ENCODE data around the gene DIAPH3. TPM values are rescaled to one million over a fixed set of nuclear protein-coding genes. Genes with fewer than 3 reads are reported as not detected.

The DIAPH3 gene
- total and polyA plus RNA-seq, 4 donors, result 0.35 to 6.7 (median 1.1) TPM

DNA sequence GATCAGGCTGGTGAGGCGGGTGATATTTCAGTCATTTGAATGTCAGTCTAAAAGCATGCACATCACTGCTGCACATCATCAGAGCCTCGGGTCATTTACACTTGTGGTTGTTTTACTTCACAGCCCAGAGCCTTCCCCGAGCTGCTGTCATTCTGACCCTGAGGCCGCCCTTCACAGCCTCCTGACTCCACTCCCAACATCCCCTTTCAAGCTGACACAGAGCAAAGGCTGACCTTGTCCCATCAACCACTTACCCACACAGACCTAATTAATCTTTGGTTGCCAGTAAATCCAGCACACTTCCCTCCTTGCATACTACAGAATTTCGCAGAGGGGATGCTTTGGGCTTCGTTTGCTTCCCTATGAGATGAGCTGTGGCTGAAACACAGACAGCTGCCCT, 528.1 kb downstream of the DIAPH3 start:
- WGBS, 2 donors, result 81 to 83% methylated on average over 6 of the region's 6 CpGs
- no peaks in the 10 kb centered on the region for H3K27me3 ChIP-seq (ENCODE audit: control insufficient read depth in 3 of 3, insufficient read depth in 3 of 3, low read length in 2 of 3)
- peaks cover 0 to 11% (median 2%) of the 10 kb centered on the region in 5 donors for H3K4me1 ChIP-seq (ENCODE audit: control insufficient read depth in 5 of 5, insufficient read depth in 5 of 5, low read length in 5 of 5)
- TF ChIP-seq, protein P1, sequence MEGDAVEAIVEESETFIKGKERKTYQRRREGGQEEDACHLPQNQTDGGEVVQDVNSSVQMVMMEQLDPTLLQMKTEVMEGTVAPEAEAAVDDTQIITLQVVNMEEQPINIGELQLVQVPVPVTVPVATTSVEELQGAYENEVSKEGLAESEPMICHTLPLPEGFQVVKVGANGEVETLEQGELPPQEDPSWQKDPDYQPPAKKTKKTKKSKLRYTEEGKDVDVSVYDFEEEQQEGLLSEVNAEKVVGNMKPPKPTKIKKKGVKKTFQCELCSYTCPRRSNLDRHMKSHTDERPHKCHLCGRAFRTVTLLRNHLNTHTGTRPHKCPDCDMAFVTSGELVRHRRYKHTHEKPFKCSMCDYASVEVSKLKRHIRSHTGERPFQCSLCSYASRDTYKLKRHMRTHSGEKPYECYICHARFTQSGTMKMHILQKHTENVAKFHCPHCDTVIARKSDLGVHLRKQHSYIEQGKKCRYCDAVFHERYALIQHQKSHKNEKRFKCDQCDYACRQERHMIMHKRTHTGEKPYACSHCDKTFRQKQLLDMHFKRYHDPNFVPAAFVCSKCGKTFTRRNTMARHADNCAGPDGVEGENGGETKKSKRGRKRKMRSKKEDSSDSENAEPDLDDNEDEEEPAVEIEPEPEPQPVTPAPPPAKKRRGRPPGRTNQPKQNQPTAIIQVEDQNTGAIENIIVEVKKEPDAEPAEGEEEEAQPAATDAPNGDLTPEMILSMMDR (IDR thresholded peaks at IDR 0.05; ENCODE audit: control extremely low read depth, extremely low read depth), result no peak
- no peak overlapping the region for H3K4me3 ChIP-seq
- H3K9me3 ChIP-seq (ENCODE audit: control insufficient read depth in 4 of 4, insufficient read depth in 3 of 4, low read length in 3 of 4), result peaks cover 0 to 5% (median 0%) of the 10 kb centered on the region in 4 donors
- DNase-seq, result no peak
- no peaks in the 10 kb centered on the region for H3K36me3 ChIP-seq (ENCODE audit: control insufficient read depth in 4 of 4, insufficient read depth in 4 of 4, low read length in 4 of 4)
- H3K9ac ChIP-seq (ENCODE audit: insufficient read depth in 1 of 2, low read length in 2 of 2), result no peak overlapping the region
- H3K27ac ChIP-seq (ENCODE audit: low read depth in 1 of 2, low read length in 1 of 2), result no peak overlapping the region
- no peak for ATAC-seq (ENCODE audit: insufficient read depth, low FRiP score)

DNA sequence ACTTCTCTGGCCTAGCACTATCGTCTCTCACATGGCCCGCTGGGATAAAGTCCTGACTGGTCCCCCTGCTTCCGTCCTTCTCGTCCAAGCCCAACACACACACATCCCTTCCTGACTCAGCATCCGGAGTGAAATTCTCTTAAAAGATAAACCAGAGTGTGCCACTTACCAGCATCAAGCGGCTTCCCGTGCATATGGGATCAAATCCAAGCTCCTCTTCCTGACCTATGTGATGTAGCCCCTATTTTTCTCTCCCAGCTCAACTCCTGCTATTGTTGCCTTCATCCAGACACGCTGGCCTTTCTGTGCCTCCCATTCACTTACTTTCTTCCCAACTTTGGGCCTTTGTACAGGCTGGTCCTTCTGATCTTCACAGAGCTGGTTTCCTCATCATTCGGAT, 530.4 kb downstream of the DIAPH3 start:
- no peak for ATAC-seq (ENCODE audit: insufficient read depth, low FRiP score)
- peak in 2 of 3 donors; percentile 42 to 62 for DNase-seq
- H3K4me1 ChIP-seq (ENCODE audit: control insufficient read depth in 5 of 5, insufficient read depth in 5 of 5, low read length in 5 of 5), result peaks cover 0 to 9% (median 0%) of the 10 kb centered on the region in 5 donors
- no peak overlapping the region for H3K4me3 ChIP-seq
- TF ChIP-seq, protein P1 (IDR thresholded peaks at IDR 0.05; ENCODE audit: control extremely low read depth, extremely low read depth), result no peak
- no peak overlapping the region for H3K9ac ChIP-seq (ENCODE audit: insufficient read depth in 1 of 2, low read length in 2 of 2)
- H3K27ac ChIP-seq (ENCODE audit: low read depth in 1 of 2, low read length in 1 of 2), result peak overlapping the region in 1 of 2 donors; percentile 46
- WGBS, 2 donors, result 73 to 79% methylated on average over 9 of the region's 9 CpGs
- H3K36me3 ChIP-seq (ENCODE audit: control insufficient read depth in 4 of 4, insufficient read depth in 4 of 4, low read length in 4 of 4), result no peaks in the 10 kb centered on the region
- no peaks in the 10 kb centered on the region for H3K27me3 ChIP-seq (ENCODE audit: control insufficient read depth in 3 of 3, insufficient read depth in 3 of 3, low read length in 2 of 3)
- H3K9me3 ChIP-seq (ENCODE audit: control insufficient read depth in 4 of 4, insufficient read depth in 3 of 4, low read length in 3 of 4), result peaks cover 0 to 2% (median 0%) of the 10 kb centered on the region in 4 donors

DNA sequence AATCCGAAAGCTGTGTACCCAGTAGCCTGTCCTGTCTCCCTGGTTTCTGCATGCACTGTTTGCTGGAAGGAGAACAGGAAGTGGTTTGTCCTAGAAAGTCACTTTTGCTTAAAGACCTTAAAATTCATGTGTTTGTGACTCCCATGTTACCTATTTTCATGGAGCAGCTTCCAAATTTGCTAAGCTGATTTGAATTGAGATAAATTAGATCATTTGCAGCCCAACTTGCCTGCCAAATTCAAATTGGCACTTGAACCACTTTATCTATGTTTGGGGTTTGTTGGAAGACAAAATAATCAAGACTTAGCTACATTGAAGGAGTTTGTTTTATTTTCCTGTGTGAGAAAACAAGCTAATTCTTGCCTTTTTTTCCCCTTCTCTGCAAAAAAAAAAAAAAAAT, 532.5 kb downstream of the DIAPH3 start:
- DNase-seq (no peak), ATAC-seq (ENCODE audit: insufficient read depth, low FRiP score) (no peak)
- no peak overlapping the region for H3K4me3 ChIP-seq
- TF ChIP-seq, protein P1 (IDR thresholded peaks at IDR 0.05; ENCODE audit: control extremely low read depth, extremely low read depth), result no peak
- no peak overlapping the region for H3K9ac ChIP-seq (ENCODE audit: insufficient read depth in 1 of 2, low read length in 2 of 2)
- H3K4me1 ChIP-seq (ENCODE audit: control insufficient read depth in 5 of 5, insufficient read depth in 5 of 5, low read length in 5 of 5), result peaks cover 0 to 9% (median 0%) of the 10 kb centered on the region in 5 donors
- H3K27me3 ChIP-seq (ENCODE audit: control insufficient read depth in 3 of 3, insufficient read depth in 3 of 3, low read length in 2 of 3), result no peaks in the 10 kb centered on the region
- 58 to 59% methylated on average over 1 of the region's 1 CpG for WGBS, 2 donors
- peaks cover 0 to 2% (median 0%) of the 10 kb centered on the region in 4 donors for H3K9me3 ChIP-seq (ENCODE audit: control insufficient read depth in 4 of 4, insufficient read depth in 3 of 4, low read length in 3 of 4)
- H3K27ac ChIP-seq (ENCODE audit: low read depth in 1 of 2, low read length in 1 of 2), result no peak overlapping the region
- H3K36me3 ChIP-seq (ENCODE audit: control insufficient read depth in 4 of 4, insufficient read depth in 4 of 4, low read length in 4 of 4), result no peaks in the 10 kb centered on the region

DNA sequence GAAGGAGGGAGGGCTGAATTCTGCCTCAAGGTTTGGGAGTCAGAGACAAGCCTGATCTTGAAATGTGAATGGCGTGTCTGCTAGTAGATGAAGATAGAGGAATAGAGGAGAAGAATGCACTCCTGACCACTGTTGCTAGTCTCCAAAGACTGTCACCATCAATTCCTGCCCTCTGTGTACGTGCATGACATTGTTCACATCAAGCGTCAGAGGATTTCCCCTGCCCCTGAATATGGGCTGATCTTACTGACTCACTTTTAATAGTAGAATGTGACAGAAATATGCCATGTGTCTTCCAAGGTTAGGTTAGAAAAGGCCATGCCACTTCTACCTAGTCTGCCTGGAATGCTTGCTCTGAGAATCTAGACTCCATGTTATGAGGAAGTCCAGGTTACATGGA, 538.6 kb downstream of the DIAPH3 start:
- Histone ChIP-seq H3K4me1 (ENCODE audit: control insufficient read depth in 5 of 5, insufficient read depth in 5 of 5, low read length in 5 of 5) (no peaks in the 10 kb centered on the region), H3K27ac (ENCODE audit: low read depth in 1 of 2, low read length in 1 of 2) (no peak overlapping the region), H3K9me3 (ENCODE audit: control insufficient read depth in 4 of 4, insufficient read depth in 3 of 4, low read length in 3 of 4) (peaks cover 0 to 2% (median 0%) of the 10 kb centered on the region in 4 donors), H3K9ac (ENCODE audit: insufficient read depth in 1 of 2, low read length in 2 of 2) (no peak overlapping the region), H3K27me3 (ENCODE audit: control insufficient read depth in 3 of 3, insufficient read depth in 3 of 3, low read length in 2 of 3) (no peaks in the 10 kb centered on the region), H3K36me3 (ENCODE audit: control insufficient read depth in 4 of 4, insufficient read depth in 4 of 4, low read length in 4 of 4) (no peaks in the 10 kb centered on the region), H3K4me3 (no peak overlapping the region)
- 93 to 94% methylated on average over 3 of the region's 3 CpGs for WGBS, 2 donors
- ATAC-seq (ENCODE audit: insufficient read depth, low FRiP score) (no peak), DNase-seq (no peak)
- TF ChIP-seq, protein P1 (IDR thresholded peaks at IDR 0.05; ENCODE audit: control extremely low read depth, extremely low read depth), result no peak
